Kidney capillary endothelial cell (primary cell): ENCODE results near the gene ALK.

Experiments used
- DNase-seq: peaks from one replicate; pipeline ENCODE4 v3.0.0-alpha.2; 2018; ENCODE audit warnings: low spot score

The ALK gene

GRCh38 chr2:29398384-29399237 is 522.8 kb downstream of the ALK start:
- no peak for DNase-seq

GRCh38 chr2:29397713-29398112 is 523.7 kb downstream of the ALK start:
- no peak for DNase-seq

GRCh38 chr2:29397039-29397438 is 524.3 kb downstream of the ALK start:
- DNase-seq = no peak

- no peak for DNase-seq
Observed at GRCh38 chr2:29394981-29395350, 526.4 kb downstream of the ALK start.

- DNase-seq = no peak
Observed at GRCh38 chr2:29394311-29394980, 526.9 kb downstream of the ALK start.

- no peak for DNase-seq
Observed at GRCh38 chr2:29393676-29394075, 527.7 kb downstream of the ALK start.

GRCh38 chr2:29392774-29393173 is 528.6 kb downstream of the ALK start:
- DNase-seq = no peak

GRCh38 chr2:29390136-29390535 is 531.2 kb downstream of the ALK start:
- no peak for DNase-seq

- no peak for DNase-seq
Observed at GRCh38 chr2:29389686-29390085, 531.7 kb downstream of the ALK start.

- DNase-seq = no peak
Observed at GRCh38 chr2:29388071-29388470, 533.3 kb downstream of the ALK start.

GRCh38 chr2:29382486-29382885 is 538.9 kb downstream of the ALK start:
- DNase-seq = no peak

- DNase-seq = no peak
Observed at GRCh38 chr2:29377788-29378187, 543.6 kb downstream of the ALK start.

GRCh38 chr2:29376541-29376940 is 544.8 kb downstream of the ALK start:
- no peak for DNase-seq

- DNase-seq = no peak
Observed at GRCh38 chr2:29375843-29376242, 545.5 kb downstream of the ALK start.

GRCh38 chr2:29374823-29375222 is 546.6 kb downstream of the ALK start:
- DNase-seq = no peak

- no peak for DNase-seq
Observed at GRCh38 chr2:29373870-29374269, 547.5 kb downstream of the ALK start.

GRCh38 chr2:29372185-29372584 is 549.2 kb downstream of the ALK start:
- DNase-seq = no peak

- no peak for DNase-seq
Observed at GRCh38 chr2:29370581-29371125, 550.7 kb downstream of the ALK start.

- no peak for DNase-seq
Observed at GRCh38 chr2:29370173-29370572, 551.2 kb downstream of the ALK start.

GRCh38 chr2:29368659-29369040 is 552.7 kb downstream of the ALK start:
- no peak for DNase-seq

GRCh38 chr2:29367986-29368658 is 553.3 kb downstream of the ALK start:
- DNase-seq = no peak

GRCh38 chr2:29363111-29363510 is 558.3 kb downstream of the ALK start:
- DNase-seq = no peak

- DNase-seq = no peak
Observed at GRCh38 chr2:29361231-29361630, 560.2 kb downstream of the ALK start.
